ENCODE data around the gene CDH15.

DNA sequence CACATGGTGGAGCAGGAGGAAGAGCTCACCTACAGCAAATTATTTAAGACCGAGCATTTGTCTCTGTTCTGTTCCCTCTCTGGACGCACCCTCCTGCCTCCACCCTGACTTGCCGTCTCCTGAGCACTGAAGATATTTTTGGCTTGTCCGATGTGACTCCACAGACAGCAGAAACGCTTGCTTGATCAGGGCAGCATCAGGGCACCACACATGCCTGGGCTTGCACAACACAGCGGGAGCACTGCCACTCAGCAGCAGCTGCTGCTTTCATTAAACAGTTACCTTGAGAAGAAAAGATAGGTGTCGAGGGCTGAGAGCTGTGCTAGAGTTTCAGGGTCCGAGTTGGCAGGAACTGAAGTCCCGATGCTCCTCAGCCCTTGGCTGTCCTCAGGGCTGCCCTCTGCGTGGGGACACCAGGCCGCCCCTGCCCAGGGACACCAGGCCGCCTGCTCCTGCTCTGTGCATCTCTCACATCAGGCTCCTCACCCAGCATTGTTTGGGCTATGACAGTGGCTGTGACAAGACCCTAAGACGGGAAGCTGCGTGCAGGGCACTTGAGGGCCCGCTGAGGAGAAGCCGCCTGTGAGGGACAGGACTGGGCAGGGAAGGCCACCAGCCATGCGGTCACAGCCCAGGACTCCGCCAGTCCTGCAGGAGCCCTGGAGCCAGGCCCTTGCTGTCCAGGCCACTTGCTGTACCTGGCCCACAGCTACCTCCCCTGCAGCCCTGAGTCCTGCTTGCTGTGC is 21.3 kb upstream of the CDH15 start:
- no peak for TF ChIP-seq RAD21 (conservative IDR thresholded peaks at IDR 0.05 in 1 of 2, IDR thresholded peaks at IDR 0.05 in 1 of 2)
- TF ChIP-seq, protein P1, sequence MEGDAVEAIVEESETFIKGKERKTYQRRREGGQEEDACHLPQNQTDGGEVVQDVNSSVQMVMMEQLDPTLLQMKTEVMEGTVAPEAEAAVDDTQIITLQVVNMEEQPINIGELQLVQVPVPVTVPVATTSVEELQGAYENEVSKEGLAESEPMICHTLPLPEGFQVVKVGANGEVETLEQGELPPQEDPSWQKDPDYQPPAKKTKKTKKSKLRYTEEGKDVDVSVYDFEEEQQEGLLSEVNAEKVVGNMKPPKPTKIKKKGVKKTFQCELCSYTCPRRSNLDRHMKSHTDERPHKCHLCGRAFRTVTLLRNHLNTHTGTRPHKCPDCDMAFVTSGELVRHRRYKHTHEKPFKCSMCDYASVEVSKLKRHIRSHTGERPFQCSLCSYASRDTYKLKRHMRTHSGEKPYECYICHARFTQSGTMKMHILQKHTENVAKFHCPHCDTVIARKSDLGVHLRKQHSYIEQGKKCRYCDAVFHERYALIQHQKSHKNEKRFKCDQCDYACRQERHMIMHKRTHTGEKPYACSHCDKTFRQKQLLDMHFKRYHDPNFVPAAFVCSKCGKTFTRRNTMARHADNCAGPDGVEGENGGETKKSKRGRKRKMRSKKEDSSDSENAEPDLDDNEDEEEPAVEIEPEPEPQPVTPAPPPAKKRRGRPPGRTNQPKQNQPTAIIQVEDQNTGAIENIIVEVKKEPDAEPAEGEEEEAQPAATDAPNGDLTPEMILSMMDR (IDR thresholded peaks at IDR 0.05), result no peak
- TF ChIP-seq, protein P2, sequence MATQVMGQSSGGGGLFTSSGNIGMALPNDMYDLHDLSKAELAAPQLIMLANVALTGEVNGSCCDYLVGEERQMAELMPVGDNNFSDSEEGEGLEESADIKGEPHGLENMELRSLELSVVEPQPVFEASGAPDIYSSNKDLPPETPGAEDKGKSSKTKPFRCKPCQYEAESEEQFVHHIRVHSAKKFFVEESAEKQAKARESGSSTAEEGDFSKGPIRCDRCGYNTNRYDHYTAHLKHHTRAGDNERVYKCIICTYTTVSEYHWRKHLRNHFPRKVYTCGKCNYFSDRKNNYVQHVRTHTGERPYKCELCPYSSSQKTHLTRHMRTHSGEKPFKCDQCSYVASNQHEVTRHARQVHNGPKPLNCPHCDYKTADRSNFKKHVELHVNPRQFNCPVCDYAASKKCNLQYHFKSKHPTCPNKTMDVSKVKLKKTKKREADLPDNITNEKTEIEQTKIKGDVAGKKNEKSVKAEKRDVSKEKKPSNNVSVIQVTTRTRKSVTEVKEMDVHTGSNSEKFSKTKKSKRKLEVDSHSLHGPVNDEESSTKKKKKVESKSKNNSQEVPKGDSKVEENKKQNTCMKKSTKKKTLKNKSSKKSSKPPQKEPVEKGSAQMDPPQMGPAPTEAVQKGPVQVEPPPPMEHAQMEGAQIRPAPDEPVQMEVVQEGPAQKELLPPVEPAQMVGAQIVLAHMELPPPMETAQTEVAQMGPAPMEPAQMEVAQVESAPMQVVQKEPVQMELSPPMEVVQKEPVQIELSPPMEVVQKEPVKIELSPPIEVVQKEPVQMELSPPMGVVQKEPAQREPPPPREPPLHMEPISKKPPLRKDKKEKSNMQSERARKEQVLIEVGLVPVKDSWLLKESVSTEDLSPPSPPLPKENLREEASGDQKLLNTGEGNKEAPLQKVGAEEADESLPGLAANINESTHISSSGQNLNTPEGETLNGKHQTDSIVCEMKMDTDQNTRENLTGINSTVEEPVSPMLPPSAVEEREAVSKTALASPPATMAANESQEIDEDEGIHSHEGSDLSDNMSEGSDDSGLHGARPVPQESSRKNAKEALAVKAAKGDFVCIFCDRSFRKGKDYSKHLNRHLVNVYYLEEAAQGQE (IDR thresholded peaks at IDR 0.05), result no peak
- TF ChIP-seq EP300 (IDR thresholded peaks at IDR 0.05), result no peak
- TF ChIP-seq NR3C1 (IDR thresholded peaks at IDR 0.05), result no peak
- TF ChIP-seq, protein P3, sequence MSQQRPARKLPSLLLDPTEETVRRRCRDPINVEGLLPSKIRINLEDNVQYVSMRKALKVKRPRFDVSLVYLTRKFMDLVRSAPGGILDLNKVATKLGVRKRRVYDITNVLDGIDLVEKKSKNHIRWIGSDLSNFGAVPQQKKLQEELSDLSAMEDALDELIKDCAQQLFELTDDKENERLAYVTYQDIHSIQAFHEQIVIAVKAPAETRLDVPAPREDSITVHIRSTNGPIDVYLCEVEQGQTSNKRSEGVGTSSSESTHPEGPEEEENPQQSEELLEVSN (IDR thresholded peaks at IDR 0.05; ENCODE audit: borderline replicate concordance, low read depth), result no peak
- TF ChIP-seq POLR2A (IDR thresholded peaks at IDR 0.05; ENCODE audit: low read length), result no peak
- no peak for TF ChIP-seq BHLHE40 (IDR thresholded peaks at IDR 0.05; ENCODE audit: low read depth, low read length)
- TF ChIP-seq, protein P4, sequence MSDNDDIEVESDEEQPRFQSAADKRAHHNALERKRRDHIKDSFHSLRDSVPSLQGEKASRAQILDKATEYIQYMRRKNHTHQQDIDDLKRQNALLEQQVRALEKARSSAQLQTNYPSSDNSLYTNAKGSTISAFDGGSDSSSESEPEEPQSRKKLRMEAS (IDR thresholded peaks at IDR 0.05), result no peak
- no peak for TF ChIP-seq SREBF2 (IDR thresholded peaks at IDR 0.05)
- TF ChIP-seq JUN (IDR thresholded peaks at IDR 0.05), result no peak
- TF ChIP-seq CHD4 (IDR thresholded peaks at IDR 0.05; ENCODE audit: borderline replicate concordance), result no peak
- TF ChIP-seq ESRRA (IDR thresholded peaks at IDR 0.05; ENCODE audit: borderline replicate concordance, low read length), result no peak
- no peak for TF ChIP-seq ZFP36 (IDR thresholded peaks at IDR 0.05; ENCODE audit: borderline replicate concordance, partially characterized antibody)

Measured in A549 (cell line).